ENCODE data around the gene ZMYND11. TPM values are rescaled to one million over a fixed set of nuclear protein-coding genes. Genes with fewer than 3 reads are reported as not detected.
A peak's percentile ranks its signal among the peaks of the same experiment; 100 is the strongest.

Gene ZMYND11
- total RNA-seq, 1 donor from 2014 or later: 82.3 TPM

- intact Hi-C loops (cut with DNase I): no loop called here
- no peaks in the 10 kb centered on the region for H3K36me3 ChIP-seq
- DNase-seq: no peak
- no peaks in the 10 kb centered on the region for H3K9me3 ChIP-seq
- H3K4me1 ChIP-seq: peaks cover 27% of the 10 kb centered on the region
- H3K27me3 ChIP-seq: no peaks in the 10 kb centered on the region
- H3K4me3 ChIP-seq: no peak overlapping the region
- no peak overlapping the region for H3K27ac ChIP-seq
- ATAC-seq: no peak
- TF ChIP-seq CTCF (IDR thresholded peaks at IDR 0.05): no peak
Observed at GRCh38 chr10:137606-138005, 2.4 kb downstream of the ZMYND11 start.

- Histone ChIP-seq H3K9me3 (no peaks in the 10 kb centered on the region), H3K27me3 (no peaks in the 10 kb centered on the region), H3K27ac (no peak overlapping the region), H3K4me3 (no peak overlapping the region), H3K36me3 (no peaks in the 10 kb centered on the region), H3K4me1 (peaks cover under 1% of the 10 kb centered on the region)
- TF ChIP-seq CTCF (IDR thresholded peaks at IDR 0.05): no peak
- ATAC-seq (no peak), DNase-seq (no peak)
- intact Hi-C loops (cut with DNase I): no loop called here
Observed at GRCh38 chr10:142371-142770, 7.1 kb downstream of the ZMYND11 start.

GRCh38 chr10:152915-153314, 17.7 kb downstream of the ZMYND11 start:
- Histone ChIP-seq H3K9me3 (no peaks in the 10 kb centered on the region), H3K4me3 (no peak overlapping the region), H3K36me3 (no peaks in the 10 kb centered on the region), H3K27me3 (no peaks in the 10 kb centered on the region), H3K27ac (no peak overlapping the region), H3K4me1 (no peaks in the 10 kb centered on the region)
- intact Hi-C loops (cut with DNase I): no loop called here
- no peak for DNase-seq
- ATAC-seq: peak; percentile 51
- TF ChIP-seq CTCF (IDR thresholded peaks at IDR 0.05): no peak

GRCh38 chr10:154348-154747, 19.1 kb downstream of the ZMYND11 start:
- Histone ChIP-seq H3K4me1 (no peaks in the 10 kb centered on the region), H3K4me3 (no peak overlapping the region), H3K36me3 (no peaks in the 10 kb centered on the region), H3K9me3 (no peaks in the 10 kb centered on the region), H3K27ac (no peak overlapping the region), H3K27me3 (no peaks in the 10 kb centered on the region)
- DNase-seq (no peak), ATAC-seq (no peak)
- intact Hi-C loops (cut with DNase I): no loop called here
- TF ChIP-seq CTCF (IDR thresholded peaks at IDR 0.05): no peak

GRCh38 chr10:167383-167782, 32.1 kb downstream of the ZMYND11 start:
- ATAC-seq (no peak), DNase-seq (no peak)
- no peak overlapping the region for H3K27ac ChIP-seq
- H3K36me3 ChIP-seq: no peaks in the 10 kb centered on the region
- H3K9me3 ChIP-seq: no peaks in the 10 kb centered on the region
- H3K4me3 ChIP-seq: no peak overlapping the region
- H3K4me1 ChIP-seq: no peaks in the 10 kb centered on the region
- H3K27me3 ChIP-seq: no peaks in the 10 kb centered on the region
- no peak for TF ChIP-seq CTCF (IDR thresholded peaks at IDR 0.05)
- intact Hi-C loops (cut with DNase I): no loop called here

GRCh38 chr10:173741-174140, 38.5 kb downstream of the ZMYND11 start:
- Histone ChIP-seq H3K9me3 (no peaks in the 10 kb centered on the region), H3K36me3 (no peaks in the 10 kb centered on the region), H3K4me1 (no peaks in the 10 kb centered on the region), H3K27me3 (no peaks in the 10 kb centered on the region), H3K4me3 (no peak overlapping the region), H3K27ac (no peak overlapping the region)
- TF ChIP-seq CTCF (IDR thresholded peaks at IDR 0.05): no peak
- intact Hi-C loops (cut with DNase I): no loop called here
- no peak for ATAC-seq
- no peak for DNase-seq
